GM18498 (cell line): ENCODE results near the gene EXOC7.

ENCODE experiments used
- ATAC-seq: cut with Tn5 transposase; IDR thresholded peaks from one replicate; pipeline ENCODE4 v1.9.1; 2021; ENCODE audit warnings: mild to moderate bottlenecking, moderate library complexity; ENCODE audit not compliant: unreplicated experiment

The EXOC7 gene

GRCh38 chr17:76103274-76104139 is at the start of gene EXOC7:
Gene EXOC7, minus strand, starts transcription at chr17:76103787. Its CDS starts 95 bp downstream, at chr17:76103692.
- peak; percentile 89 for ATAC-seq

GRCh38 chr17:76153202-76153601 is 49.6 kb upstream of the EXOC7 start:
- ATAC-seq: no peak

GRCh38 chr17:76152591-76152990 is 49.0 kb upstream of the EXOC7 start:
- ATAC-seq: no peak

- no peak for ATAC-seq
Measured at GRCh38 chr17:76151896-76152454, 48.4 kb upstream of the EXOC7 start.

GRCh38 chr17:76150712-76151622 is 47.4 kb upstream of the EXOC7 start:
- ATAC-seq: no peak

GRCh38 chr17:76149214-76149613 is 45.6 kb upstream of the EXOC7 start:
- ATAC-seq: no peak

- ATAC-seq: no peak
Measured at GRCh38 chr17:76148015-76148326, 44.4 kb upstream of the EXOC7 start.

GRCh38 chr17:76147211-76148014 is 43.8 kb upstream of the EXOC7 start:
- ATAC-seq: no peak

- no peak for ATAC-seq
Measured at GRCh38 chr17:76146053-76146851, 42.7 kb upstream of the EXOC7 start.

- no peak for ATAC-seq
Measured at GRCh38 chr17:76145231-76146052, 41.9 kb upstream of the EXOC7 start.

- ATAC-seq: no peak
Measured at GRCh38 chr17:76142585-76143041, 39.0 kb upstream of the EXOC7 start.

- ATAC-seq: no peak
Measured at GRCh38 chr17:76142039-76142584, 38.5 kb upstream of the EXOC7 start.

GRCh38 chr17:76141212-76142038 is 37.8 kb upstream of the EXOC7 start, which contains the start of gene FOXJ1:
Gene FOXJ1, minus strand, starts transcription at chr17:76141245. Its CDS starts 850 bp downstream, at chr17:76140395.
- ATAC-seq: peak; percentile 87

- ATAC-seq: peak; percentile 7
Measured at GRCh38 chr17:76140661-76141211, 37.1 kb upstream of the EXOC7 start.

GRCh38 chr17:76139801-76140660 is 36.4 kb upstream of the EXOC7 start:
- no peak for ATAC-seq
